PC-9 (cell line): ENCODE data around the gene TMIGD1. TPM values are rescaled to one million over a fixed set of nuclear protein-coding genes. Genes with fewer than 3 reads are reported as not detected.

Experiments used
- BruUV-seq: library from RNA; stranded (reverse); fragments of 400-500 nt; replicated peaks from 2 replicates; lab custom pipeline; 2021; lab: Mats Ljungman, UMichigan
- CTCF ChIA-PET: fragments of 300-600 bp; sonication (Branson Sonifier 250); formaldehyde crosslinking; loops from one replicate; lab custom pipeline; 2022; ENCODE audit warnings: antibody characterized with exemption; lab: Charles Lee
- POLR2A ChIA-PET: fragments of 300-600 bp; sonication (Branson Sonifier 250); formaldehyde crosslinking; loops from one replicate; lab custom pipeline; 2022; ENCODE audit warnings: antibody characterized with exemption; ENCODE audit not compliant: unreplicated experiment; lab: Charles Lee
- DNase-seq, 2 experiments: peaks; one replicate each; pipeline versions ENCODE4 v3.0.0 to v3.0.0-alpha.2; 2015 to 2022; ENCODE audit warnings: mixed read lengths in 1 of 2
- H2AFZ ChIP-seq: fragments of 200-600 bp; sonication (generic); 2 replicates; pipeline ENCODE4 v1.8.1; 2017; ENCODE audit warnings: antibody characterized with exemption
- H3F3A ChIP-seq: fragments of 200-600 bp; sonication (generic); 2 replicates; pipeline ENCODE4 v1.8.1; 2017; ENCODE audit warnings: antibody characterized with exemption, mild to moderate bottlenecking, low read depth; ENCODE audit not compliant: insufficient read depth
- H3K27ac ChIP-seq: fragments of 200-600 bp; sonication (generic); 2 replicates; pipeline ENCODE4 v1.6.1; 2016; ENCODE audit warnings: mixed run types
- H3K27me3 ChIP-seq: fragments of 200-600 bp; sonication (generic); 2 replicates; pipeline ENCODE4 v1.6.1; 2016; ENCODE audit warnings: low read depth, mixed run types; ENCODE audit not compliant: insufficient read depth
- H3K36me3 ChIP-seq: fragments of 200-600 bp; sonication (generic); 2 replicates; pipeline ENCODE4 v1.6.1; 2016; ENCODE audit warnings: low read depth, mixed run types
- H3K4me1 ChIP-seq: fragments of 200-600 bp; sonication (generic); replicated peaks from 2 replicates; pipeline ENCODE4 v1.6.1; 2016; ENCODE audit warnings: mixed run types; ENCODE audit not compliant: insufficient read depth
- H3K4me2 ChIP-seq: fragments of 200-600 bp; sonication (generic); 2 replicates; pipeline ENCODE4 v1.6.1; 2017; ENCODE audit warnings: mixed run types
- H3K4me3 ChIP-seq: fragments of 200-600 bp; sonication (generic); 2 replicates; pipeline ENCODE4 v1.6.1; 2016; ENCODE audit warnings: mixed run types
- H3K79me2 ChIP-seq: fragments of 200-600 bp; sonication (generic); 2 replicates; pipeline ENCODE4 v1.6.1; 2017; ENCODE audit warnings: low read depth, mixed run types
- H3K9me2 ChIP-seq: fragments of 200-600 bp; sonication (generic); 2 replicates; pipeline ENCODE4 v1.8.1; 2017; ENCODE audit warnings: mild to moderate bottlenecking; ENCODE audit not compliant: insufficient read depth
- H3K9me3 ChIP-seq: fragments of 200-600 bp; sonication (generic); 2 replicates; pipeline ENCODE4 v1.8.1; 2016; ENCODE audit warnings: low read depth; ENCODE audit not compliant: insufficient read depth
- H4K20me1 ChIP-seq: fragments of 200-600 bp; sonication (generic); 2 replicates; pipeline ENCODE4 v1.8.1; 2017; ENCODE audit not compliant: insufficient read depth
- CTCF ChIP-seq: fragments of 200-600 bp; sonication (generic); conservative IDR thresholded peaks from 2 replicates; pipeline ENCODE4 v1.6.1; 2017; ENCODE audit warnings: mixed run types, antibody characterized with exemption, mild to moderate bottlenecking, moderate library complexity
- EZH2 ChIP-seq: fragments of 200-600 bp; sonication (generic); IDR thresholded peaks from 2 replicates; pipeline ENCODE4 v1.8.0; 2017; ENCODE audit warnings: antibody characterized with exemption, low read depth
- intact Hi-C: fragments of 100-400 bp; cut with micrococcal nuclease; formaldehyde crosslinking; loops from one replicate; pipeline ENCODE4 v1.10.0; 2022; ENCODE audit not compliant: unreplicated experiment
- total RNA-seq: library from RNA; stranded (reverse); gene quantifications from 2 replicates; pipeline ENCODE4 v1.2.3, GENCODE V29; 2021

TMIGD1 gene
- total RNA-seq, 1 experiment from 2014 or later = not detected

- Histone ChIP-seq H3K9me2 (no peaks in the 10 kb centered on the region), H2AFZ (no peak overlapping the region), H3K79me2 (no peaks in the 10 kb centered on the region), H3K27ac (no peak overlapping the region), H4K20me1 (no peaks in the 10 kb centered on the region), H3K4me2 (no peak overlapping the region), H3K36me3 (no peaks in the 10 kb centered on the region), H3K4me1 (peaks cover 14% of the 10 kb centered on the region), H3F3A (0 out of 2 replicates have a peak, but pooled peaks cover 11% of the 10 kb centered on the region), H3K9me3 (no peaks in the 10 kb centered on the region), H3K27me3 (no peaks in the 10 kb centered on the region), H3K4me3 (no peak overlapping the region)
- intact Hi-C loops = no loop called here
- CTCF ChIA-PET = no interaction called here
- no peak for DNase-seq
- POLR2A ChIA-PET = no interaction called here
- no TSS peak for BruUV-seq
- TF ChIP-seq EZH2 = no peak
- TF ChIP-seq CTCF = no peak
These were observed 23.3 kb downstream of the TMIGD1 start for GRCh38 chr17:30310562-30310961.

- Histone ChIP-seq H3K9me2 (no peaks in the 10 kb centered on the region), H3K27ac (no peak overlapping the region), H3K27me3 (no peaks in the 10 kb centered on the region), H2AFZ (no peak overlapping the region), H3K4me1 (peaks cover 14% of the 10 kb centered on the region), H3K79me2 (no peaks in the 10 kb centered on the region), H3F3A (0 out of 2 replicates have a peak, but pooled peaks cover 11% of the 10 kb centered on the region), H4K20me1 (no peaks in the 10 kb centered on the region), H3K9me3 (no peaks in the 10 kb centered on the region), H3K4me3 (no peak overlapping the region), H3K4me2 (no peak overlapping the region), H3K36me3 (no peaks in the 10 kb centered on the region)
- intact Hi-C loops = no loop called here
- ChIA-PET CTCF (no interaction called here), POLR2A (interaction anchor here (0.6 kb wide), 1 partner anchor 173 kb away, joined by 5 read pairs; no protein-coding TSS in a partner anchor)
- BruUV-seq = no TSS peak
- TF ChIP-seq CTCF (no peak), EZH2 (no peak)
- no peak for DNase-seq
These were observed 24.3 kb downstream of the TMIGD1 start for GRCh38 chr17:30309591-30309990.

GRCh38 chr17:30308406-30308805, 25.5 kb downstream of the TMIGD1 start:
- peaks cover 14% of the 10 kb centered on the region for H3K4me1 ChIP-seq
- H2AFZ ChIP-seq = no peak overlapping the region
- H3K4me3 ChIP-seq = no peak overlapping the region
- ChIA-PET POLR2A (no interaction called here), CTCF (no interaction called here)
- no TSS peak for BruUV-seq
- H4K20me1 ChIP-seq = no peaks in the 10 kb centered on the region
- no peaks in the 10 kb centered on the region for H3K9me3 ChIP-seq
- no peaks in the 10 kb centered on the region for H3K79me2 ChIP-seq
- intact Hi-C loops = no loop called here
- no peak overlapping the region for H3K27ac ChIP-seq
- no peaks in the 10 kb centered on the region for H3K9me2 ChIP-seq
- no peaks in the 10 kb centered on the region for H3K27me3 ChIP-seq
- H3K4me2 ChIP-seq = no peak overlapping the region
- no peaks in the 10 kb centered on the region for H3K36me3 ChIP-seq
- H3F3A ChIP-seq = 0 out of 2 replicates have a peak, but pooled peaks cover 11% of the 10 kb centered on the region
- no peak for DNase-seq
- TF ChIP-seq CTCF (no peak), EZH2 (no peak)
